ENCODE measurements around the gene VPS13A.
"Not testable (repeated sequence)": the region's sequence is repeated elsewhere in the genome, so short reads cannot be mapped to it uniquely, and the experiment has no call there.

VPS13A gene

GRCh38 chr9:77307166-77307565 is 129.8 kb downstream of the VPS13A start:
- DNase-seq, result no peak

- DNase-seq, result no peak
Measured at GRCh38 chr9:77316058-77316457, 138.7 kb downstream of the VPS13A start.

- DNase-seq, result no peak
Measured at GRCh38 chr9:77325058-77325457, 147.7 kb downstream of the VPS13A start.

GRCh38 chr9:77328102-77328501 is 150.8 kb downstream of the VPS13A start:
- no peak for DNase-seq

GRCh38 chr9:77370064-77370463 is 192.7 kb downstream of the VPS13A start:
- no peak for DNase-seq

- no peak for DNase-seq
Measured at GRCh38 chr9:77374266-77374665, 196.9 kb downstream of the VPS13A start.

- no peak for DNase-seq
Measured at GRCh38 chr9:77375956-77376532, 198.7 kb downstream of the VPS13A start.

- DNase-seq, result no peak
Measured at GRCh38 chr9:77384406-77384805, 207.1 kb downstream of the VPS13A start.

GRCh38 chr9:77386187-77386586 is 208.9 kb downstream of the VPS13A start:
- DNase-seq, result no peak

GRCh38 chr9:77391834-77392233 is 214.5 kb downstream of the VPS13A start:
- DNase-seq, result no peak

GRCh38 chr9:77392328-77392727 is 215.0 kb downstream of the VPS13A start:
- no peak for DNase-seq

GRCh38 chr9:77398581-77398980 is 221.2 kb downstream of the VPS13A start:
- not testable (repeated sequence) for DNase-seq

GRCh38 chr9:77399964-77400363 is 222.6 kb downstream of the VPS13A start:
- no peak for DNase-seq

GRCh38 chr9:77402286-77402685 is 225.0 kb downstream of the VPS13A start:
- DNase-seq, result no peak

- no peak for DNase-seq
Measured at GRCh38 chr9:77403239-77403638, 225.9 kb downstream of the VPS13A start.

GRCh38 chr9:77408521-77408920 is 231.2 kb downstream of the VPS13A start:
- DNase-seq, result not testable (repeated sequence)

- no peak for DNase-seq
Measured at GRCh38 chr9:77417566-77417965, 240.2 kb downstream of the VPS13A start.

GRCh38 chr9:77418226-77418625 is 240.9 kb downstream of the VPS13A start:
- no peak for DNase-seq

- DNase-seq, result no peak
Measured at GRCh38 chr9:77420641-77421040, 243.3 kb downstream of the VPS13A start.

- no peak for DNase-seq
Measured at GRCh38 chr9:77421506-77422265, 244.4 kb downstream of the VPS13A start.

GRCh38 chr9:77422969-77423368 is 245.6 kb downstream of the VPS13A start:
- no peak for DNase-seq

GRCh38 chr9:77423841-77424240 is 246.5 kb downstream of the VPS13A start:
- no peak for DNase-seq

GRCh38 chr9:77424993-77425392 is 247.7 kb downstream of the VPS13A start:
- DNase-seq, result no peak

GRCh38 chr9:77426712-77427111 is 249.4 kb downstream of the VPS13A start:
- DNase-seq, result no peak

All from right forelimb (tissue), 1 donor.